NCI-H524 (cell line): Measurements from ENCODE around the gene SDK1.

Source experiments
- DNase-seq, 2 experiments: peaks; one replicate each; lab custom pipeline; 2025; lab: John Stamatoyannopoulos, UW

The SDK1 gene

DNA sequence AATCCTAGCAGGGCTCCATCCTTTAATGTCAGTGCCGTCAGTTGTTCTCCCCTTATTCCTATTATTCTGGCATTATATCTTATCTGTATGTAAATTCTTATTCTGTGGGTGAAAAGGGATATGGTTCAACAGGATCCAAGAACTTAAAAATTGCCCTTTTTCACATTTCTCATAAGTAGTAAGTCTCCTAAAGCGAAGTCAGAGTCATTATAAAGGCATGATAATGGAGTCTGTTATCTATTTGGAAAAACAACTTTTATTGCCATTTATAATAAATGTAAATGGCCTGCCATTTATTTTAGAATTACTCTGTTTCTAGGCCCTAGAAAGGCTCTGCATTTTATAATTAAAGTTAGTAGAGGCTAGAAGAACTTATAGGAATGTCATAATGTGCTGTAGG, 31.3 kb downstream of the SDK1 start:
- no peak for DNase-seq

DNA sequence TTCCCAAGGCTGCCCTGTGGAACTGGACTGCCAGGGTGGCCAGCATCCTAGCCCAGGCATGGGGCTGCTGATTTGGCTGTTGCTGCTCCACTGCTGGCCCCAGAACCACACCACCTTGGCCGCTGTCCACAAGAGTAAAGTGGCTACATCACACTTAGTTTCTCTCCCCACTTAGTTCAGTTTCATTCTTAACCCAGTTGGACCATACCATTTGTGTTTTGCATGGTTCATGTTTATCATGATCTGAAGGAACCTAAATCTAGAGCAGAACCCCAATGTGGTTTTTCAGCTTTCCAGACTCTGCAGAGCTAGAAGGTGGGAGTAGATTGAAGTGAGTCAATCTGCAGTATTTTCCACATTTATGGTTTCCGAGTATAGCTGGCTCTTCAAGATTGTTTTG, 32.8 kb downstream of the SDK1 start:
- DNase-seq = no peak

DNA sequence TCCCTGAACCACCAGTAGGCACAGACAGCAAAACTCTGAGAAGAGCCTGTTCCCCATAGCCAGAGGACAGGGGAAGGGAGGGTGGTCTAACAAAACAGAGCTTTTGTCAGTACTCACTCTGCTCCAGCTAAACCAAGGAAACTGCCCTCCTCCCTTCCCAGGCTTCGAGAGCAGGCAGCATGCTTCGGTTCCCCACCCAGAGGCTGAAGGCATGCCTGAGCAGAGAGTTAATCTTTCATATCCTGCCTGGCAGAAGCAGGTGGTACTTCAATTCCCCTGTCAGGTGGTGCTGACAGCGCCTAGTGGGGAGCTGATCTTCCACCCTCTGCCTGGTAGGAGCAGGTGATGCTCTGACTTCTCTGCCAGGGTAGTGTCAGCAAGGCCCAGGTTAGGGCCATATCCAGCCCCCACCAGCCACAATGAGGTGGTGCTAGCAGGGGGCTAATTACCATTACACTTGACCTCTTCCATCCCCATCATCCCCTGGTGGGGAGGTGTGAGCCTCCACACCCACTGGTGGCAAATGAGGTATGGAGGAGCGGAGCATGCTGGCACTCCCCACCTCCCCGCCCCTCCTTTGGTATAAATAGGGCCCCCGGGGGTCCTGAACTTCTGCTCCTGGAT, 35.1 kb downstream of the SDK1 start:
- peak in 1 of 2 experiments; percentile 26 for DNase-seq

DNA sequence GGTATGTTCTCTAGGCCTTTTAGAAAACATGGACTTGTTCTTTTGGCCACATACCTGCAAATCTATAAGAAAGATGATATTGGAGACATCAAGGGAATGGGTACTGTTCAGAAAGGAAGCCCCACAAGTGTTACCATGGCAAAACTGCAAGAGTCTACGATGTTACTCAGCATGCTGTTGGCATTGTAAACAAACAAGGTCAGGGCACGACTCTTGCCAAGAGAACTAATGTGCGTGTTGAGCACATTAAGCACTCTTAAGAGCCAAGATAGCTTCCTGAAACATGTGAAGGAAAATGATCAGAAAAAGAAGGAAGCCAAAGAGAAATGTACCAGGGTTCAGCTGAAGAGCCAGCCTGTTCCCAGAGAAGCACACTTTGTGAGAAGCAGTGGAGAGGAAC, 37.1 kb downstream of the SDK1 start:
- DNase-seq = no peak

DNA sequence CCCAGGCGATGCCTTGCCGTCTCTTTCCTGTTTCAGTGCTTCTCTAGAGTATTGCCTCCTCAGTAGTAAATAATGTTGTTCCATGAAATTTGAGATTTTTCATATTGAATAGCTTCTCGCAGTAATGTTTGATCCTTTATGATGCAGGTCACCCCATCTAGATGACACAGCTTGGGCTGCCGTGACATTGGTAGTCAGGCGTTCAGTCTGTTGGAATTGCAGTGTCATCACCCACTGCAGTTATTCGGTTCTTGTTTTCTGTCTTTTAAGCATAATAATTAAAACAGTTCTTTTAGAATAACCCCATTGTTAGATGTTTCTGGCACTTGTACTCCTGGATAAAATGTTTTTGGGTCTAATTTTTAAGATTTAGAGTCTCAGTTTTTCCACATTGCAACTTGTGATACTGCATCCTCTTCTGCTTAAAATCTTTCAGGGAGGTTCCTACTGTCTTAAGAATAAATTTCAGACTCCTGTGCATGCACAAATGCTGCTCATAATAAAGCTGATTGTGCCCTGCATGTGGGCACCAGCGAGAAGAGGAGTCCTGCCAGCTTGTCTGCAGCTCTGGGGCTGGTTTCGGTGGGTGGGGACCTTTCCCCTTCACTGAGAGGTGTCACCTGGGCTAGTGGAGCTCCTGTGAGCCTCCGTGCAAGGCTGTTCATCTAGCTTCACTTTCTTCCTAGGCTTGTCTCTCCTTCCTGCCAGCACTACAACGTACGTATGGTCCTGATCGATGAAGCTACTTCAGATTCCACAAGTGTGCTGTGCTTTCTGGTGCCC, 44.8 kb downstream of the SDK1 start:
- no peak for DNase-seq

DNA sequence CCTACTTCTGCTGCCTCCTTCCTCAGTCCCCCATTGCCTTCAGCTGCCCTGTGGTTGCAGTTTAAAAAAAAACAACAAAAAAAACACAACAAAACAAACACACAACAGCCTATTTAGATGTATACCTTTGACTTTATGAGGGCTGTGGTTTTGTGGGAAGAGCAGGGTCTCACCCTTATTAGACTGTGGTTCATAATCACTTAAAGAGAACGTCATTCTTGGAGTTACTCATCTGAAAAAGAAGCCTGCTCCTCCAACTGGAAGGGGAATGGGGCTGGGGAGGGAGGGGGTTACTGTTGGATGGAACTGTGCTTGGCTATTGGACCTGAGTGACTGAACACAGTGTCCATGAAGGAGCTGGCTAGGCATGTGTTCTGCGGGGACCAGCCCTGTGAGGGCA, 48.1 kb downstream of the SDK1 start:
- DNase-seq = no peak

DNA sequence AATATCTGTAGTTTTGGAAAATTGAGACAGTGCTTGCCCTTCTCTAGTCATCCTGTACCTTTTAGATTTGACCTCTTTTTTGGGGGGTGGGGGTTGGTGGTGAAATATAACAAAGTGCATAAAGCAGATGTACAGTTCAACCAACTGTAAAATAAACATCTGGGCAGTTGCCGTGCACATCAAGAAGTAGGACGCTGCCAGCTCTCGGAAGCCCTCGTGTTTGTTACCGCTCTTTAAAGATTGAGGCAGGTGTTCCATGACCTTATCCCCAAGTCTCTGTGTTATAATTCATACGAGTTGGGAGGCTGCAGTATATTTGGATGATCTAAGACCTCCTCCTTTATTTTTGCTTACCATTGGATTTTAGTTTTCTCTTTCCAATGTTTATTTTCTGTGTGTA, 55.1 kb downstream of the SDK1 start:
- DNase-seq = peak in 1 of 2 experiments; percentile 14

DNA sequence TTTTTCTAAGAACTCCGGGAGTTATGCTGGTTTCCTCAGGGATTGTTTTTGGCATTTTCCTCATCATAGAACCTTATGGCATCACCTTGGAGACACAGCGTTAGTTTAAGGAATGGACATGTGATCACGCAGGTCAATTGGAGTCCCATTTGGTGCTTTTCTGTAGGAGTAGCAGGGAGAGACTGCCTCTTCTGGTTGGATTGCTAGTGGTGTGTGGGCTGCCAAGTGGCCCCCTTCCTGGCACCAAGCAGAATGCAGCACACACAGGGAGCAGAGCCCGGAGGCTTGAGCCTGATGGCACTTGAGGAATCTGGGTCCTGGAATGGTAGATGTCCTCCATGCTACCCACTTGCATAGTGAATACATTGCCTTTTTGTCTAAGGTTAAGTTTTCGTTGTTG, 57.9 kb downstream of the SDK1 start:
- no peak for DNase-seq

DNA sequence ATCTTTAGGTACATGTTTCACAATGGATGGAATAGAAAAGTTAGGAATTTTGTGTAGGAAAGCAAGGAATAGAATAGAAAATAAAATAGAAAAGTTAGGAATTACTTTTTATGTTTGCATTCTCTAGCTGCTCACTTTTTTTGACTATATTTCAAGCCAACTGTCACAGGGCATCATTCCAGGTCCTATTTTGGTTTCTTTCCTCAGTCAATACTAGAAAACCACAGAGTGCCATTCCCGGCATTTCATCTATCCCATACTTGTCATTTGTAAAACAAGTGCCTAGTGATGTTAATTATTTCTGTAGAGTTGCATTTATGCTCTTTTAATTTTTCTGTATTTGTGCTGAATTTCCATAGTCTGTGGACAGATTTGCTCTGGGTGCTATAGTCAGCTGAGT, 66.2 kb downstream of the SDK1 start:
- DNase-seq = no peak

DNA sequence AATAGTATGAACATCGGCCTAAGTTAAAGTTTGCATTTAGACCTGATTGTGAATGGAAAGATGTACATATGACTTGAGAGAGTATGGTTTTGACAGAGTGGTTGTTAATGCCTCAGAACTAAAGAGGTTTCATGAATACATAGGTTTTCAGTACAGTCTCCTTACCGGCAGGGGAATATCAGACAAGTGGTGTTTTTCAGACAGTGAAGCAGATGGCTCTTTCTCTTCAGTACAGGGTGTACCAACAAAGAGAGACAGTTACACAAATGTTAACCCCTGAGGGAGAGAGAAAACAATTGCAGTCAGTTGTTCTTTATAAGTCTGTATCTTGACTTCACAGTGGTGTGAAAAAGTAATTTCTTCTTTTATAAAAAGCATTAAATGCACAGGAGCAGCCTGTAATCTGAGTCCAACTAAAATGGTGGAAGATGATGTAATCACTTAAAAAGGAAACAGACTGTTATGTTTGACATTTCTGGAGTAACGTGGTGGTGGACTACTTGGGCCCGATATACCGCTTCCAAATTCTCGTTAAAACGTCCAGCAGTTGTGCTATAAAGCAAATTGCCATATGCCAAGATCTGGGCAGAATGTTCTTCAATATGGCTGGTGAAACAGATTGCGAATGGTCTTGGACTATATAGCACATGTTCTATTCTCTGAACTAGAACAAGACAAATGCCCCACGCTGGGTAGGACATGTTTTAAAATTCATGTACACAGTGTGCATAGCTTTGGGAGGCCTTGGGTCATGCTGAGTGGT, 69.2 kb downstream of the SDK1 start:
- DNase-seq = peak; percentile 15 to 74

DNA sequence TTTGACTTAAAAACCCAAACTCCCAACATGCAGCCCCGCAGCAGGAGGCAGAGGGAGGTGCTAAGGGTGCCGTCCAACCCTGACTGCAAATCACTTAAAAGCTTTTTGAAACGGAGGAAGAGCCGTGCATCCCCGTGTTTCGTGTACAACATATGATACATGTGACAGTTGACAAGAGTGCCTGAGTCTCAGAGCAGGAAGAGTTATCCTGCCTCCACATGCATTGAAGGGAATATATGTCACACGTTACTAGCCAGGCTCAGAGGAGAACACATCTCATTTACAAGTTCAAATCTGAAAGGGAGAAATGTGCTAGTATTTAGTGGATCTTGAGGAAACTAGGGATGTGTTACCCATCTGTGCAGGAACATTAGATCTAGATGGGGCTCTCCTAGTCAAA, 69.9 kb downstream of the SDK1 start:
- DNase-seq = no peak

DNA sequence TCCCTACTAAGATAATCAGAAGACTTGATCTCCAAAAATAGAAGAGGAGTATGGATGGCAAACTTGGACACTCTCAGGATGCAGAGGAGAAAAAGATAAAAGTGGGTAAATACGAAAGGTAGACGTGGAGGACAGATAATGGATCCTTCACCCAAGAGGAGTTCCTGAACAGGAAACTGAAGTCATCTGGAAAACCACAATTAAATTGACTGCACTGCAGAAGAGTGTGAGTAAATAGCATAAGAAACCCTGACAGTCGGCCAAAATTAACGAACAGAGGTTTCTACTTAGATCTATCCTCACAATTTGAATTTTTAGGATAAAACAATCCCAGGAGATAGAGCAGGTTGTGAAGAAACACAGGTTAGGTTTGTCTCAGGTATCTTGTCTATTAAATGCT, 70.5 kb downstream of the SDK1 start:
- no peak for DNase-seq

DNA sequence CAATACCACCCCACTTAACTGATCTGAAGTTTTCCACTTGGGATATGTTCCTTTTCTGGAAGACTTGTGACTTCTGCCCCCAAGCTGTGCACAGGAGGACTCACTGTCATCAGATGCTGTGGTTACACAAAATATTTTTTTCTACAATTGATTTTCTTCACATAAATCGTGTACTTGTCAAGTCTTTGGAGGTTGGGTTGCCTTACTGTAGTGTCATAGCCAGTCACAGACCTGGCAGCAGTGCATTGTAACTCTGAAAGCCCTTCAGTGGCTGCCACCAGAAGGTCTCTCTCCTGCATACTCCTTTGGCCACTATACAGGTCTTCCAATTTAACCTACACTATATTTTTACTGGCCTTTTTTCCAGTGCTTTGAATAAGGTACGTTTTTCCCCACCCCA, 73.2 kb downstream of the SDK1 start:
- no peak for DNase-seq

DNA sequence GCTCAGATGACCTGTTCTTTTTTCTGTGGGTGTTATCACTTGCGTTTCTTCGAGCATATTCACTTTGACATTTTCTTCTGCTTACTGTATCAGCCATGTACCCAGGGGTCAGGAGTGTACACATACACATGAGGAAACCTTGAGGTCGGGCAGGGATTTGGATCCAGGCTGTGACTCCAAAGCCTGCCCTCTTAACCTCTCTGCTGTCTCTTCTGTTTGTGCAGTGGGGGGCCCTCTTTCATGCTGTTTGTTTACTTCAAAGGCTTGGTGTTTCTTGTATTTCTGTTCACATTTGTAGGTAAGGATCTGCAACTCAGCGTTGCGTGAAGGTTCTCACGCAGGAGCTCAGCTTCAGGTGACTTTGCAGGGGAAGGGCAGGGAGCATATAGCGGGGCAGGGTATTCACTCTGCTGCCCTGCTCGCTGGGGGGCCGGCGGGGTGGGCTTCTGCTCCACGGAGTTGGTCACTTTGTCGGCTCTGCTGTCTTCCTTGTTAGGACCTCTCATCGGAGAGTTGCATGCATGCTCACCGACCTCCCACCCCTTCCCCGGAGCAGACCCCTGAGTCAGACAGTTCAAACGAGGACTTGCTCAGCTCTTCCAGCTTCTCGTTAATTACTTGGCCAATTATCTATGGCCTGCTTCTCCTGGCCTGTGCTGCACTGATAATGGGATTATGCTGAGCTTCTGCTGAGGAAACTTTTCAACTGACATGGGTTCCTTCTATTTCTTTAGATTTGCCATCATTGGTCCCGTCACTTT, 77.5 kb downstream of the SDK1 start:
- DNase-seq = no peak

DNA sequence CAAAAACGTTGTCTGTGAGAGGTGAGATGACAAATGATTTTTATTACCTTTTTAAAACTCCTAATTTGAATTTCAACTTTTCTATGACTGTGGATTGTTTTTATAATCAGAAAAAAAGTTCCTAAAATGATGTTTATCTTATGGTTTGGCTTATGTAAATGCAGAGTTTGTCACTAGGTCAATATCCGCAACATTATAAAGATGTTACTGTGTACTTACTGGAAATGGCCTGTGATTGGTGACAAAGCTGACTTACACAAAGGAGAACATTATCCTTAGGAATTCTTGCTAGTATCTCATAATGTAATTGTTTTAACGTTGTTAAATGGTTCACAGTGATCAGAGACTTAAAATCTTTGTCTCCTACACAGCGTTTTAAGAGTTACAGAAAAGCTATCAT, 79.0 kb downstream of the SDK1 start:
- DNase-seq = no peak

DNA sequence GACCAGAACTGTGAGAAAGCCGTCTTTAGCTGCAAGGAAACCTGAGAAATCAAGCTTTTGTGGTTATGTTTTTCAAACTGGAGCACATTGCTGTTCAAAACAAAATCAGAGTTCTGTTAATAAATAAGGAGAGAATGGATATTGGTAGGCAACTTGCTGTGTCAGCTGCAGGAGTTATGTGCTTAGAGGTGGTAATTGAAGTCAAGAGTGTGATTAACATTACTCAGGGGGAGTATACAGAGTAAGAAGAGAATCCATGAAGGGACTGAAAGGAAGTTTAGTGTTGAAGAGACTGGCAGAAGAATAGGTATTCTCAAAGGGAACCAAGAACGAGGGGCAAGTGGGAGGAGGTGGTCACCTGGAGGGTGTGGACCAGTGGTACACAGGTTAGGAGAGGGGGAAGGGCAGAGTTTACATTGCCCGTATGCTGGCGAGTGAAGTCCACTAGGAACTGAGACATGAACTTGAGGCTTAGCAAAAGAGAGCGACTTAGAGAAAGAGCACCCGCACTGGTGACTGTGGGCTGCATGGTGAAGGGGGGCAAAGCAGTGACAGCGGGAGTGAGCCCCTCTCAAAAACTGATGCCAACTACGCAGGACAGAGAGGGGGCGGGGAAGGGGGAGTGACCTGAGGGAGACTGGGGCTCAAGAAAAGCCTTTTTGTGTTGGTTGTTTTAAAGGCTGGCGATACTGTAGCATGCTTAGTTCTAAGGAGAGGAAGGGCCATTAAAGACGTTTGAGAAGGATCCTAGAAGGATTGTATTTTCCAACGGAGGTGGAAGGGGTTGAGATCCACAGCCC, 80.0 kb downstream of the SDK1 start:
- DNase-seq = no peak

DNA sequence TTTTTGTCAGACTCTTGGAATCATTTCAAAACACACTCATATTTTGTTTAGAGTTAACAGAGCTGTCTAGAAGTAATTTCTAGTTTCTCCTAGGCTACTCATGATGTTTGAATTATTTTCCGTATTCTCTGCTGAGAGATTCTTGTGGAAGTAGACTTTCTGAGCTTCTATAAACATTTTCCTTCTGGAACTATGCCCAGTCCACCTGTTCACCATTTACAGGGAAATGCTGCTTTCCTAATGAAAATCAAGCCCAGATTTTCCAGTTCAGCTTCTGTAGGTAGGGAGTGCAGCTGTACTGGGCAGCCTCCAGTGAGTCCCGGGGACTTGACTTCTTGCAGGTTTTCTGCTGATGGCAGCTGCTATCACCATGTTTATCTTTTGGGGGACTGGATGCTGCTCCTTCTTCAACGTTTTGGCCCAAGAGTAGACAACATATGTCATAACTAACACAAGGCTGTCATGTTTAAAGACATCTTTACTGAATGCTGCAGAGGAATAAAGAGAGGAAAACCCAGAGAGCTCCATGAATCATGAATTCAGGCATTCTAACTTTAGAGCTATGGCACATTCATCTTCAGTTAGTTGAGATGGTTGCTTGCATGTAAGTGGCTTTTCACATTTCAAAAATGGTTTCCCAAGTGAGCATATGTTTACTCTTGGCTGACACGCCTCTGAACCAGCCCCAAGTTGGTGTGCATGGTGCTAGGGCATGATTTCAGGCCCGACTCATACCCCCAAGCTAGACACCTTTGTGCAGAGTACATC, 85.6 kb downstream of the SDK1 start:
- no peak for DNase-seq

DNA sequence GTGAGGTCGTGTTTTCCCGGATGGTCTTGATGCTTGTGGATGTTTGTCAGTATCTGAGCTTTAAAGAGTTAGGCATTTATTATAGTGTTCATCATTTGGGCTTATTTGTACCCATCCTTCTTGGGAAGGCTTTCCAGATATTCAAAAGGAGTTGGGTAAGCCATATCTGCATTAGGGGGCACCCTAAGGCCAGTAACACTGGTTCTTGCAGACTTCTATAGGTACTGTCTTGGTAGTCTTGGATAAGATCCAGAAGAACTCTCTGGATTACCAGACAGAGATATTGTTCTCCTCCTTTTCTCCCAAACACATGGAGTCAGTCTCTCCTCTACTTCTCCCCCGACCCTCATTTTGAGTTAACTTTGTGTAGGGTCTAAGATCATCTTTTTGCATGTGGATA, 92.8 kb downstream of the SDK1 start:
- no peak for DNase-seq

DNA sequence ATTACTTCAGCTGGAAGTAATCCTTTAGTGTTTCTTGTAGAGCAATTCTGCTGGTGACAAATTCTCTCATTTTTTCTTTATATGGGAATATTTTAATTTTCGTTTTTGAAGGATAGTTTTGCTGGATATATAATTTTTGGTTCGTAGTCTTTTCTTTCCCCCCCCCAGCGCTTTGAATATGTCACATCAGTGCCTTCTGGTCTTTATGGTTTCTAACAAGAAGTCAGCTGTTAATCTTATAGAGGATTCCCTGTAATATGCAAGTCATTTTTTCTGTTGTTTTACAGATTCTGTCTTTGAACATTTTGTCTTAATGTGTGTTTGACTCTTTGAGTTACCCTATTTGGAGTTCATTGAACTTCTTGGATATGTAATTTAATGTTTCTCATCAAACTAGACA, 96.3 kb downstream of the SDK1 start:
- DNase-seq = no peak

DNA sequence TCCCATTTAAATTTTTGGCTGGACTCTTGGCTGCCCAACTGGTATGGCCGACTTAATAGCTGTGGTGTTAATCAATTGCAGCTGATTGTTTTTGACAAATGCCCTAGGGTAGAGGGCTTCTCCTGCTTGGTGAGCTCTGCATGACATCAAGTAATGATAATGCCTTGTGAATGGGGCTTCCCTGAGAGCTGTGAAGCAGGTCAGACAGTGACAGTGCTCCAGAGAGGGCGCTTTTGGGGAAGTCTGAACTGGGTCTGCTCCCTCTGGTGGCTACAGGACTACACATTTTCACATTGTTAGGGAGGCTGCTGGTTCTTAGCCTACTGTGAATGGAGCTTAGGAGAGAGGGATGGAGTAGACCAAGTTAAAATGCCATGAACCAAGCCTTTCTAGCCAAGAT, 98.8 kb downstream of the SDK1 start:
- peak in 1 of 2 experiments; percentile 17 for DNase-seq

DNA sequence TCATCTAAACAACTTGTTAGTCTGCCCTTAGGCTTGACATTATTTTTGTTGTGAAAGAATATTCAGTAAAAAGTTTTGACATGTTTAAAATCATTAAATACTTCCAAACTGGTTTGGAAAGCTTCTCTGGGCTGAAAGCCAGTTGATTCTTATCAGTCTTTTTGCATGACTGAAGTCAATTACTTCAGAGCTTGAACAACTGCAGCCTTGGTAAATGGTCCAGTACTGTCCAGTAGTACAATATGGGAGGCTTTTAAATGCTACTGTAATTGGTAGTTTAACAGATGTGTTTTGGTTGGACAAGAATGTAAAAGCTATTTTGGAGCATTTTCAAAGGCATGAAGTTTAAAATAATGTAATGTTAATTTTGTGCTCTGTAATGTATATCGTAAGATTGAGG, 103.4 kb downstream of the SDK1 start:
- DNase-seq = no peak
